ENCODE data around the gene EXOSC10.
"Not testable (repeated sequence)": the region's sequence is repeated elsewhere in the genome, so short reads cannot be mapped to it uniquely, and the experiment has no call there.

EXOSC10 gene

GRCh38 chr1:11061652-11062365 is 37.9 kb downstream of the EXOSC10 start:
- no peak for DNase-seq (ENCODE audit: low read depth)

GRCh38 chr1:11059968-11060830 is 39.5 kb downstream of the EXOSC10 start, which contains the start of gene SRM:
Gene SRM, minus strand, starts transcription at chr1:11060018. Its CDS starts 75 bp downstream, at chr1:11059943.
- DNase-seq (ENCODE audit: low read depth): peak; percentile 83

GRCh38 chr1:11059155-11059967 is 40.3 kb downstream of the EXOSC10 start:
- DNase-seq (ENCODE audit: low read depth): no peak

- no peak for DNase-seq (ENCODE audit: low read depth)
Measured at GRCh38 chr1:11058595-11059154, 41.0 kb downstream of the EXOSC10 start.

- DNase-seq (ENCODE audit: low read depth): no peak
Measured at GRCh38 chr1:11058026-11058425, 41.6 kb downstream of the EXOSC10 start.

- DNase-seq (ENCODE audit: low read depth): no peak
Measured at GRCh38 chr1:11057477-11057876, 42.2 kb downstream of the EXOSC10 start.

GRCh38 chr1:11056504-11056903 is 43.2 kb downstream of the EXOSC10 start:
- DNase-seq (ENCODE audit: low read depth): no peak

GRCh38 chr1:11055676-11056075 is 44.0 kb downstream of the EXOSC10 start:
- DNase-seq (ENCODE audit: low read depth): no peak

- no peak for DNase-seq (ENCODE audit: low read depth)
Measured at GRCh38 chr1:11054666-11055065, 45.0 kb downstream of the EXOSC10 start.

GRCh38 chr1:11054181-11054580 is 45.5 kb downstream of the EXOSC10 start:
- DNase-seq (ENCODE audit: low read depth): no peak

GRCh38 chr1:11053758-11054137 is 45.9 kb downstream of the EXOSC10 start:
- no peak for DNase-seq (ENCODE audit: low read depth)

GRCh38 chr1:11052839-11053757 is 46.6 kb downstream of the EXOSC10 start:
- no peak for DNase-seq (ENCODE audit: low read depth)

- no peak for DNase-seq (ENCODE audit: low read depth)
Measured at GRCh38 chr1:11051781-11052511, 47.7 kb downstream of the EXOSC10 start.

- not testable (repeated sequence) for DNase-seq (ENCODE audit: low read depth)
Measured at GRCh38 chr1:11051121-11051520, 48.5 kb downstream of the EXOSC10 start.

GRCh38 chr1:11046625-11047365 is 52.9 kb downstream of the EXOSC10 start, which contains the start of gene MASP2:
Gene MASP2, minus strand, starts transcription at chr1:11047239. Its CDS starts 32 bp downstream, at chr1:11047207.
- no peak for DNase-seq (ENCODE audit: low read depth)

GRCh38 chr1:11046270-11046566 is 53.5 kb downstream of the EXOSC10 start:
- DNase-seq (ENCODE audit: low read depth): no peak

GRCh38 chr1:11045428-11046269 is 54.0 kb downstream of the EXOSC10 start:
- DNase-seq (ENCODE audit: low read depth): no peak

GRCh38 chr1:11044849-11045427 is 54.7 kb downstream of the EXOSC10 start:
- no peak for DNase-seq (ENCODE audit: low read depth)
